SU-DHL-6 (cell line): ENCODE data around the gene TTC38.

Experiments used
- H2AFZ ChIP-seq: fragments of 200-600 bp; sonication (generic); 2 replicates; pipeline ENCODE4 v1.6.1; 2014; ENCODE audit warnings: low read depth, mild to moderate bottlenecking, moderate library complexity, mixed read lengths, antibody characterized with exemption, low read length; ENCODE audit not compliant: severe bottlenecking
- H3F3A ChIP-seq: fragments of 200-600 bp; shearing (Covaris generic); 2 replicates; pipeline ENCODE4 v1.6.0; 2016; ENCODE audit warnings: antibody characterized with exemption, mild to moderate bottlenecking; ENCODE audit not compliant: insufficient read depth
- H3K27ac ChIP-seq: fragments of 200-600 bp; sonication (generic); 2 replicates; pipeline ENCODE4 v1.5.1; 2016; ENCODE audit warnings: low read depth, mild to moderate bottlenecking, low read length, moderate library complexity, mixed read lengths
- H3K27me3 ChIP-seq: fragments of 200-600 bp; sonication (generic), shearing (Covaris generic); 2 replicates; pipeline ENCODE4 v1.6.0; 2014; ENCODE audit warnings: mild to moderate bottlenecking, low read length
- H3K36me3 ChIP-seq: fragments of 200-600 bp; sonication (generic); 2 replicates; pipeline ENCODE4 v1.6.1; 2014; ENCODE audit warnings: mild to moderate bottlenecking, low read length, mixed read lengths
- H3K4me2 ChIP-seq: fragments of 300-600, 200-600 bp; shearing (Covaris generic), sonication (generic); 2 replicates; pipeline ENCODE4 v1.6.0; 2014; ENCODE audit warnings: low read length, low read depth, mild to moderate bottlenecking; ENCODE audit not compliant: poor library complexity, severe bottlenecking
- H3K4me3 ChIP-seq: fragments of 200-600 bp; sonication (generic); 2 replicates; pipeline ENCODE4 v1.5.1; 2014; ENCODE audit warnings: antibody characterized with exemption, low read length, mild to moderate bottlenecking, mixed read lengths; ENCODE audit not compliant: insufficient read depth, poor library complexity, severe bottlenecking
- H3K79me2 ChIP-seq: fragments of 200-600 bp; sonication (generic); 2 replicates; pipeline ENCODE4 v1.6.1; 2014; ENCODE audit warnings: mild to moderate bottlenecking, low read length, moderate library complexity; ENCODE audit not compliant: insufficient read depth
- H3K9ac ChIP-seq: fragments of 200-600 bp; sonication (generic); 2 replicates; pipeline ENCODE4 v1.7.0; 2014; ENCODE audit warnings: mild to moderate bottlenecking, low read length
- H3K9me2 ChIP-seq: fragments of 200-600 bp; sonication (generic); replicated peaks from 2 replicates; pipeline ENCODE4 v1.6.1; 2014; ENCODE audit warnings: low read length; ENCODE audit not compliant: insufficient read depth
- H3K9me3 ChIP-seq: fragments of 200-600 bp; sonication (generic); 2 replicates; pipeline ENCODE4 v1.6.1; 2014; ENCODE audit warnings: low read length, mixed read lengths; ENCODE audit not compliant: insufficient read depth
- H4K20me1 ChIP-seq: fragments of 200-600 bp; sonication (generic); 2 replicates; pipeline ENCODE4 v1.6.1; 2014; ENCODE audit warnings: low read depth, mild to moderate bottlenecking, antibody characterized with exemption, low read length, moderate library complexity, mixed read lengths
- EZH2phosphoT487 ChIP-seq: fragments of 200-600 bp; sonication (generic), shearing (Covaris generic); conservative IDR thresholded peaks from 2 replicates; pipeline ENCODE4 v1.6.1; 2018; ENCODE audit warnings: mild to moderate bottlenecking, antibody characterized with exemption, low read length, moderate library complexity, mixed read lengths
- TF ChIP-seq, protein P1 (sequence below): fragments of 200-600 bp; sonication (generic); IDR thresholded peaks from one replicate; pipeline ENCODE4 v1.5.1; 2017; ENCODE audit warnings: antibody characterized with exemption, mild to moderate bottlenecking, low read length, moderate library complexity; ENCODE audit not compliant: insufficient read depth, poor library complexity, severe bottlenecking

The TTC38 gene

DNA sequence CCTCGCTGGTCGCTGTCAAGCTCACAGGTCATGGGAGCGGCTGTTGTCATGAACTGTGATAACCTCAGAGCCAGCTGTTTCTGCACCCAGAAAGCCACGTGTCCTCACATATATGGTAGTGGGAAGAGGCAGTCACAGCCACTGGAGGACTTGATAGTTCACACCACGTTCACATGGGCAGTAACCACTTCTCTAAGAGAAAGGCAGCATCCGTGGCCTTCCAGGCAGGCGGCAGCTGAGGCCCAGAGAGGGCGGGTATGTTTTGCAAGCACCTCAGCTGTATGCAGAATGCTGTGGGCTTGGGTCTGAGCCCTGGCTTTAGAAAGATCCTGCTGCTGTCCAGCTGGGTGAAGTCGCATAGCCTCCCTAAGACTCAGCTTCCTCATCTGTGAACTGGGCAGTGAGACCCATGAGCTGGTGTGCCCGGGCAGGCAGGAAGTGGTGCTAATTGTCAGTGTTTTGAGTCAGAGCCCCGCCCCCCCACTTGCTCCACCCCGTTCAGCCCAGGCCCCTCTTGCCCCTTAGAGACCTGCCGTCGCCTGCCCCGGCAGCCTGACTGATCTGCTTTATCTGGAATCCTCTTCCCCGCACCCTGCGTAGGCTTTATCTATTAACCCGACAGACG lies 13.3 kb downstream of the TTC38 start:
- Histone ChIP-seq H3F3A (no peaks in the 10 kb centered on the region), H3K4me2 (no peak overlapping the region), H3K9me2 (no peaks in the 10 kb centered on the region), H3K9me3 (no peaks in the 10 kb centered on the region), H3K27me3 (no peaks in the 10 kb centered on the region), H3K9ac (no peak overlapping the region), H4K20me1 (no peaks in the 10 kb centered on the region), H2AFZ (no peak overlapping the region), H3K4me3 (no peak overlapping the region), H3K36me3 (no peaks in the 10 kb centered on the region), H3K27ac (no peak overlapping the region), H3K79me2 (no peaks in the 10 kb centered on the region)
- TF ChIP-seq, protein P1, sequence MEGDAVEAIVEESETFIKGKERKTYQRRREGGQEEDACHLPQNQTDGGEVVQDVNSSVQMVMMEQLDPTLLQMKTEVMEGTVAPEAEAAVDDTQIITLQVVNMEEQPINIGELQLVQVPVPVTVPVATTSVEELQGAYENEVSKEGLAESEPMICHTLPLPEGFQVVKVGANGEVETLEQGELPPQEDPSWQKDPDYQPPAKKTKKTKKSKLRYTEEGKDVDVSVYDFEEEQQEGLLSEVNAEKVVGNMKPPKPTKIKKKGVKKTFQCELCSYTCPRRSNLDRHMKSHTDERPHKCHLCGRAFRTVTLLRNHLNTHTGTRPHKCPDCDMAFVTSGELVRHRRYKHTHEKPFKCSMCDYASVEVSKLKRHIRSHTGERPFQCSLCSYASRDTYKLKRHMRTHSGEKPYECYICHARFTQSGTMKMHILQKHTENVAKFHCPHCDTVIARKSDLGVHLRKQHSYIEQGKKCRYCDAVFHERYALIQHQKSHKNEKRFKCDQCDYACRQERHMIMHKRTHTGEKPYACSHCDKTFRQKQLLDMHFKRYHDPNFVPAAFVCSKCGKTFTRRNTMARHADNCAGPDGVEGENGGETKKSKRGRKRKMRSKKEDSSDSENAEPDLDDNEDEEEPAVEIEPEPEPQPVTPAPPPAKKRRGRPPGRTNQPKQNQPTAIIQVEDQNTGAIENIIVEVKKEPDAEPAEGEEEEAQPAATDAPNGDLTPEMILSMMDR = no peak
- TF ChIP-seq EZH2phosphoT487 = no peak

DNA sequence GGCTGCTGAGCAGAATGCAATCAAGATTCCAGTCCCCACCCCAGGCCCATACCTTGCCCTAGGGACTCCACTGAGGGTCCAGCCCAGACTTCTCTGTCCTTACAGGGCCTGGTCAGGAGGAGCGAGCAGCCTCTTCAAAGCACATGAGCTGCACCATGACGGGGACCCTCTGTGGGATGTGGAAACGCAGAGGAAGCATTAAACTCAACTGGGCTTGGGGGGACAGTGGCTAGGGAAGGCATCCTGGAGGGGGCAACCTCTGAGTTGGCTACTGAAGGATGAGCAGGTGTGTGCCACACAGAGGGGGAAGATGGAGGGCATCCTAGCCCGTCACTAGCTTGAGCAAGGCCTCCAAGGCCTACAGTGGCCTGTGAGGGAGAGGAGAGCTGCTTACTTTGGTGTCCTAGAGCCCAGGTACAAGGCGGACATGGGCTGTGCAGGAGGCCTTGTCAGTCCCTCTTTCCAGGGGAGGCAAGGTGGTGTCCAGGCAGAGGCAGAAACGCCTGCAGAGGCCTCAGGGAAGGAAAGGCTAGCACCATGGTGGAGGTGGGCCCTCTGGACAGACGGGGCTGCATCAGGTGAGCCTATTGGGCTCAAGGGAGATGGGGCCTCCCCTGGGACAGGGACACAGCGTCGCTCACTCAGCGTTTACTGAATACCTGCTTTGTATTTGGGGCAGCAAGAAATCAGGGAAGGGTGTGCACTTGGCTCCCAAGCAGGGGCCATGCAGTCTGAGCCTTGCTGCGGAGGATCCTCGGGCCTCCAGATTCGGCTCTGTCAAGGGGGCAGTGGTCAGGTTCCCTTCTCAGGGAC lies 14.3 kb downstream of the TTC38 start:
- Histone ChIP-seq H3K4me3 (no peak overlapping the region), H3K36me3 (no peaks in the 10 kb centered on the region), H3K9me2 (no peaks in the 10 kb centered on the region), H3K9ac (no peak overlapping the region), H3K79me2 (no peaks in the 10 kb centered on the region), H3K4me2 (no peak overlapping the region), H3K27ac (no peak overlapping the region), H4K20me1 (no peaks in the 10 kb centered on the region), H3K9me3 (no peaks in the 10 kb centered on the region), H3K27me3 (no peaks in the 10 kb centered on the region), H2AFZ (no peak overlapping the region), H3F3A (no peaks in the 10 kb centered on the region)
- TF ChIP-seq, protein P1 = no peak
- no peak for TF ChIP-seq EZH2phosphoT487

DNA sequence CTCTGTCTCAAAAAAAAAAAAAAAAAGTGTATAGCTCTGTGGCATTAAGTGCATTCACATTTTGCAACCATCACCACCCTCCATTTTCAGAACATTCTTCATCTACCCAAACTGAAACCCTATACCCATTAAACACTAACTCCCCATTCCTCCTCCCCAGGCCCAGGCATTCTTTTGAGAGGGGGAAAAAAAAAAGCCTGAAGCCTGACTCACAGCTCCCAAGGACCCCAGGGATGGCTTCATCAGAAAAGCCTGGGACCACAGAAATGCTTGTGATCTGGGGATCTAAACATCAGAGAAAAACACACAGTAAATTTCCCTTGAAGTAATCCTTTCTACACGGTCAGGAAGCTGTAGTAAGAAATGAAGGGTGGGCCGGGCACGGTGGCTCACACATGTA lies 18.2 kb downstream of the TTC38 start:
- no peak overlapping the region for H3K9ac ChIP-seq
- no peaks in the 10 kb centered on the region for H3K79me2 ChIP-seq
- no peaks in the 10 kb centered on the region for H4K20me1 ChIP-seq
- no peaks in the 10 kb centered on the region for H3K36me3 ChIP-seq
- no peaks in the 10 kb centered on the region for H3F3A ChIP-seq
- H3K27ac ChIP-seq = no peak overlapping the region
- H3K4me3 ChIP-seq = no peak overlapping the region
- no peak overlapping the region for H2AFZ ChIP-seq
- no peak overlapping the region for H3K4me2 ChIP-seq
- H3K27me3 ChIP-seq = no peaks in the 10 kb centered on the region
- TF ChIP-seq, protein P1 = no peak
- TF ChIP-seq EZH2phosphoT487 = no peak
- no peaks in the 10 kb centered on the region for H3K9me3 ChIP-seq
- H3K9me2 ChIP-seq = no peaks in the 10 kb centered on the region
